ENCODE measurements around the gene NPNT.

NPNT gene

DNA sequence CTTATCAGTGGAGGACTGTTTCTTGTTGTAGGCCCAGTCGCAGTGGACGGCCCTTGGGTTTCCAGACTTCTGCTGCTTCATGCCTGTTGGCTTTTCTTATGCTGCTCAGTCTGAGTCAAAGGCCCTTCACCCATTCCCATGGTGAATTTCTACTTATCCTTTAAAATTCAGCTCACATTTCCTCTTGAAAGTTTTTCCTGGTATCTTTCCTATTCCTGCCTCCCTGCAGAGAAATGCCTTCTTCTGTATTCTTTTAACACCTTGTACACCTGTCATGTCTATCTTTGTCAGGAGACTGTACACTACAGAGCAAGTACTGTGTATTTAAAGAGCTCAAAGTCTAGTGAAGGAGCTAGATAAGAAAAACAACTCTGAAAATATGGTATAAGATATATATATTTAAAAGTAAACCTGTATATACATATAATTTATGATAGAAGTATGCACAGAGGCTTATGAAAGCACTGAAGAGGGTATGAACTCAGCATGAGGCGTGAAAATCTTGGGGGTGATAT is 22.0 kb downstream of the NPNT start:
- DNase-seq, result no peak

DNA sequence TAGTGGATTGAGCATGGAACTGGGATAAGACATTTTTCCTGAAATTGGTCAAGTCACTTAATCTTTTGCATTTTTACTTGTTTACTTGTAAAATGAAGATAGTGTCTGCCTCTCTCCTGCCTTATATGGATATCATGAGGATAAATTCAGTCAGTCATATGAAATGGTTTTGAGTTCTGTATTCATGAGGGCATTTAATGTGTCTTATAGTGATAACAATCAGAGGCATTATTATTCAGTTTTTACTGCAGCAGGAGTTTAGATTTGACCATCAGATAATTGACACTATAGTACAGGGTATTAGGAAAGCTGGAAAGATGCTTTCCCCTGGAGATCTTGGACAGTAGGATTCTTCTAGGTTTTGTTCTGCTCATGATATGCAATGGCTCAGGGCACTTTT is 26.0 kb downstream of the NPNT start:
- no peak for DNase-seq

DNA sequence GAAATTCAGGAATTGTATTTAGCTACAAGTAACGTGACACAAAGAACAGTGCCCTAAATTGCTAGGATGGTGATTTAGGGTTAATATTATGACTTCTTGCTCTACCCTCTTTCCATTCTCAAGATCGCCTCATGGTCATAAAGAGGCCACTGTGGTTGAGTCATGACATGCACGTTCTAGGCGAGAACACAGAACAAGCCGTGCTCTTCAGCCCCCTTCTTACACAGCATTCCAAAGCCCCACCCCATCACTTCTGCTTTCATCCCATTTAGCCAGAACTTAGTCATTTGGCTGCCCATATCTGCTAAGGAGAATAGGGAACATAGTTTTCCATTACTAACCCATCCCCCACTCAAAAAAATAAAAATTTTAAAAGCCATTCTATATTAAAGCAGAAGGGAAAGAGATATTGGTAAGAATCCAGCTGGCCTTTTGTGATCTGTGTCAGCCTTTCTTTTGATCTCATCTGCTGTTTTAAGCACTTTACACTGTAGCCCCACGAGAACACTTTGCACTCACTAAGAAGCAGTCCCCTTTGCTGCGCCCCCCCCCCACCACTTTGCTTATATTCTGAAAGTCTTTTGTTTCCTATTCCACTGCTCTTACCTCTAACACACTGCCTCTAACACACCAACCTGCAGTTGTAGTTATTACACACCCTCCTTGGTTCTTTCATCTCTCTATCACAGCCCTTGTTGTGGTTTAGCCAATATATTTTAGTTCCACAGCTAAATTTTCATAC is 28.4 kb downstream of the NPNT start:
- DNase-seq, result no peak

DNA sequence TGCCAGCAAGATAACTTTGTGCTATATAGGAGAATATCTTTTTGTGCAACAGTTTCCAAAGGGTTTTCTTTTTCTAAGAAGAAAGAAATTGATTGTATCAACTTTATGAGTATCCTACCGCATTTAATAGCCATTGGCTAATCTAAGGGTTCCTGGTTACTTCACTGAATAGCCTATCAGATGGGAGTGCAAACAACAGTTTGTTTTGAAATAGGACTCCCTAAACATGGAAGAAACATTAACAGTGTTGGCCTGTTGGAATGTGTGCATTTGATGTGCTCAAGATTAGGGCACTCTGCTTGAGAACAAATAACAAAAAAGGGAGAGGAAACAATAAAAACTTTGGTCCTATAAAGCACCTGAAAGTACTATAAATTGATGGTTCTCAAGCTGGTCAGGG is 29.1 kb downstream of the NPNT start:
- no peak for DNase-seq

DNA sequence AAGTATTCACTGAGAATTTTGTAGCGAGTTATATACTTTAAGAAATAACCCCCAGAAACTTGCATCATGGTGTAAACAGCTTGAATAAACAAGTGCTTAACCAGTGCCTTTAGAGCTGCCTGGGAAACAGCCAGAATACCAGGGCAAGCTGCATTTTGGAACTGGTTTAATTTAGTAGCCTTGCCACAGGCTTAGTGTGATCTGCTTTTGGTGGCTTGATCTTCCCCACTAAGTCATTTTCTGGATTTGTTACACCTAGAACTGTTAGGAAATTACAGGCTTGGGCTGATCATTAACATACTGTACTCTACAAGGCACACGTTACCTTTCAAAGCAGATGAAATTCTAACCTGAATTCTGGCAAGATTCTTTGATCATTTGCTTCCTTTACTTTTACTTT is 35.4 kb downstream of the NPNT start:
- no peak for DNase-seq

DNA sequence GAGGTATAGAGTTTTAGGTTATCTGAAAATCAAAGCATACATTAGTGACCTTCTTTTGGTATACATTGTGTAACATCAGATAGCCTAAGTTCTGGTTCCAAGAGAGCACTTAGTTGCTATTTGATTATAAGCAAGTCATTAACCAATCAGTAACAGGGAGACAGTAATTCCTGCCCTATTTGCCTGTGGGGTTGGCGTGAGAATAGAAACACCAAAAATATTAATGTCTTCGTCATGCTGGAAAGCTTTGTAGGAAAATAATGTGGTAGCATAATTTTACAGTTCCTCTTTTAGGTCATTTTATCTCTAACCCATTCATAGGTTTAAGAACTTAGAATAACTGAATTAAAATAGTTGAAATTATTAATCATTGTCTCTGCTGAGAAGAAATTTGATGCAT is 37.8 kb downstream of the NPNT start:
- no peak for DNase-seq

DNA sequence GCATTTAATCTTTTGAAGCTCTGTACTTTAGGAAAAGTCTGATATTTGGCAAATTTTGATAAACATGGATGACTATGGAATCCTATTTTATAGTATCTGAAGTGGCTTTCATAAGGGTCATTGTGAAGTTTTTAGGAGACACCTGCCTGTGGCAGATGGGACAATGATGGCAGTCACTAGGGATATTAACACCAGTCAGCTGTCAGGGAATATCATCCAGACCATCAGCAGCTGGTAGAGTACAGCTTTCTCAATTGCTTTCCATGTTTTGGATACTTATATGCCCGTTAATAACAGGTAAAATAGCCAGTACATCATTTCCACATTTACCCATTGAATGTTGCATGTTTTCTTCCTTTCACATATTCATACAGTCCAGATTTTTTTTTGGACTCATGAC is 39.1 kb downstream of the NPNT start:
- DNase-seq, result no peak

DNA sequence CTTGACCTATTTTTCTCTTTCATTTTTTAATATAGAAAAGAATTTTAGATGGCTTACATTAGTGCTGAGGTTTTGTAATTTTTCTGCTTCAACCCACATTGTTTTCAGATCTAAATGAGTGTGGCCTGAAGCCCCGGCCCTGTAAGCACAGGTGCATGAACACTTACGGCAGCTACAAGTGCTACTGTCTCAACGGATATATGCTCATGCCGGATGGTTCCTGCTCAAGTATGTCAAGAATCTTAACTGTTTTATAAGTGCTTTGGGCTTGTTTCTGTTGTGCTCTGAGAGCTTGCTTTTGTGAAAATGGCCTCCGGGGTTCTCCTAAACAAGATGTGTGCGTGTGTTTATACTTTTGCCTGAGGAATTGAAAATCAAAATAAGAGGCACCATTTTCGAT is 41.6 kb downstream of the NPNT start:
- DNase-seq, result no peak

DNA sequence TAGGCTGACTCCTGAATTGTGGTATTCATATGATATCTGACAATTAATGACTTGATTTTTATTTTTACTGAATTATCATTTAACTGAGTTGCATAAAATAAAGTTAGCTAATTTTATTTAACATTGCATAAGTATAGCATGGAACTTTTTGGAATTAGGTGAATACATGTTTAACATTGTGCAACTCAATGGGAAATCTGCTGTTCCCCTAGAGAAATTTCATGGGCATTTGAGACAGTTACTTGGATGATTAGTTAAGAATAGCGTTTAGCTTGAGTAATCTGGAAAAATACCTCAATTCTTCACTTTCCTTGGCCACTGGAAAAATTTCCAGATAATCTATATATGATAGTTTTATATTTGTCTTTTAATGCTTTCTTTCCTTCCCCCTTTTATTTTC is 42.5 kb downstream of the NPNT start:
- no peak for DNase-seq

DNA sequence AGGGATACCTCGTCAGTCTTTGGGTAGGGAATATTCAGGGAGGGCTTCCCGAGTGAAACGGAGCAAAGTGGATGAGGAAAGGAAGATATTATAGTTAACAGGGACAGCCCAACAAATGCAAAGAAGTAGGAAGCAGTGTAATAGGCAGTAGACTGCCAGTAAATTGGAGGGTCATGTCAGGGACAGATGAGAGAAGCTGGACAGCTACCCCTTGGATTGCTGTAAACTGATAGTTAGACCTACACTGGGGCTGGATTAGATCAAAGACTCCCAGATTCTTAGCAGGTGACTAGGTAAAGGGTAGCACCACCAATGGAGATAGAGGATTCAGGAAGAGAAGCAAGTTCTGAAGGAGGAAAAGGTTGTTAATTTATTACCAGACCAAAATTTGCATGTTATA is 48.0 kb downstream of the NPNT start:
- no peak for DNase-seq

DNA sequence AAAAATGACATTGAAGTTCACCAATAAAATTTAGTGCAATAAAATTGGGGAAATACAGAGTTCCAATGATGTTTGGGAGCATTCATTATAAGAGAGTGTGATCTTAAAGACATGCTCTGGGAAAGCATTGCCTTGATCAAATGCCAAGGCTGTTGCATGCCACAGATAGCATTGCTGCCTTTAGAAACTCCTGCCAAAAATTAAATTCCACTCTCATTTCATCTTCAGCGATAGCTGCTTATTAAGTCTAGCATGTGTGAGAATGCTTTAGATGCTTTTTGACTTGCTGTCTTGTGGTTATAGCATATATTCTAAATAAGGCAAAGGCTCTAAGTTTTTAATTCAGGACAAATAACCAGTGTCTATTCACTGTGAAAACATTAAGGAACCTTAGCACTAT is 49.3 kb downstream of the NPNT start:
- DNase-seq, result no peak

DNA sequence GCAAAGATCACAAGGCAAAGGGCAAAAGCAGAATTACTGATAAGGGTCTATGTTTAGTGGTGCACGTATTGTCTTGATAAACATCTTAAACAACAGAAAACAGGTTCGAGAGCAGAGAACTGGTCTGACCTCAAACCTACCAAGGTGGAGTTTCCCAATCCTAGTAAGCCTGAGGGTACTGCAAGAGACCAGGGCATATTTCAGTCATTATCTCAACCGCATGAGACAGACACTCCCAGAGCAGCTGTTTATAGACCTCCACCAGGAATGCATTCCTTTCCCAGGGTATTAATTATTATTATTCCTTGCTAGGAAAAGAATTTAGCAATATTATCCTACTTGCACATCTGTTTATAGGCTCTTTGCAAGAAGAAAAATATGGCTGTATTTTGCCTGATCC is 51.5 kb downstream of the NPNT start:
- DNase-seq, result no peak

DNA sequence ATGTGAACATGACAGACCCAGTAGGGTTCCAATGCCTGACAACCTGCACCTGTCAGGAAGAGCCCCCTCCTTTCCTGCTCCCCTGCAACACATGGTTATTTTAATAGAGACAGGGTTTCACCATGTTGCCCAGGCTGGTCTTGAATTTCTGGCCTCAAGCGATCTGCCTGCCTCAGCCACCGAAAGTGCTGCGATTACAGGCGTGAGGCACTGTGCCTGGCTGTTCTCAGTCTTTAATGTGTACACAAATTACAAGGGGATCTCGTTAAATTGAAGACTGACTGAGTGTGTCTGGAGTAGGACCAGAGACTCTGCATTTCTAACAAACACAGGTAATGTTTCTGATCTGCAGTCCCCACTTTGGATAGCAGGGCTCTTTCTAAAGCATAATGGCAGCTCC is 55.4 kb downstream of the NPNT start:
- no peak for DNase-seq

DNA sequence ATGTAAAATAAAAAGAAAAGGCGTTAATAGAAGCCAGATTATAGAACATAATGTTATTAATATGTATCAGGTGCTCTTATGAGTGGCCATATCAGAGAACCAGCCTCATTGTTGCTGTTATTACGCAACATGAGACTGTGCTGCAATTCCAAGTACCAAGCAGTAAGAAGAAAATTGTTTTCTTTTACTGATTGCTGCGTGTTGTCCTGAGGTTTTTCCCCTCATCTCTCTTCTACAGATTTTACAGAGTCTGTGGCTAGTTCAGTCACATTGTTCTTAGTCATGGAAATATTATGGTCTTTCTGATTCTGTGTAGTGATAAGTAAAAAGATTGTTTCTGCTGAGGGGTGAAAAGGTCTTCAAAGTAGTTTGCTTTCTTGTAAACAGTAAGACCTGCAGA is 55.9 kb downstream of the NPNT start:
- no peak for DNase-seq

DNA sequence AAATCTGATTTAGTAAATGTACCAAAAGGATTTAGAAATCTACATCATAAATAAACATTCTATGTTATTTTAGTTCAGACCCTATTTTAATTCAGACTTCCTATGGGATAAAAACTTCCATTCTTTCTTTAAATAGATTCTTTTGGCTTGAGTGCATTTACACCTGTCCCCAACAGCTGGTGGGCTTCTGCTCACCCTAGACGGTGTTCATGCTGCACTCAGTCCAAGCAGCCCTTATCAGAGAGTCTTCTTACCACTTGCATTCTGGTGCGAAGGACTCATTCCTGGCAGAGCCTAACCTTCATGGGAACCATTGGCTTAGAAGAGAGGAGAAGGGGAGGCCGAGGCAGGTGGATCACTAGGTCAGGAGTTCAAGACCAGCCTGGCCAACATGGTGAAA is 57.3 kb downstream of the NPNT start:
- no peak for DNase-seq

DNA sequence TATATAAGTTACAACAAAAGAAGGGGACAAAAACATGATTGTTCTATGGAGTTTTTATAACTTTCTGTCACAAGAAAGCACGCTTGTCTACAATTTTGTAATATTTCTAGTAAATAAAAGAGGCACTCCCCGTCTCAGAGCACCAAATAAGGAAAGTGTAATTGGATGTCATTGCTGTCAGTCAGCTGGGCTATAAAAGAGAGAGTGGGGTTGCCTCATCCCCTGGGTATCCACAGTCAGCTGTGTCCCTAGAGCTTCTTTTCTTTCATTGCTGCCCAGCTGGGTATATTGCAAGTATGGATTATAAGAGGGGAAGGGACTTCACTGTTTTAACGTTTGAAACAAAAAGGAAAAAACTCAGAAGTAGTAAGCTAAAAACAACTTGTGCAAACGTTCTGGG is 61.3 kb downstream of the NPNT start:
- no peak for DNase-seq

DNA sequence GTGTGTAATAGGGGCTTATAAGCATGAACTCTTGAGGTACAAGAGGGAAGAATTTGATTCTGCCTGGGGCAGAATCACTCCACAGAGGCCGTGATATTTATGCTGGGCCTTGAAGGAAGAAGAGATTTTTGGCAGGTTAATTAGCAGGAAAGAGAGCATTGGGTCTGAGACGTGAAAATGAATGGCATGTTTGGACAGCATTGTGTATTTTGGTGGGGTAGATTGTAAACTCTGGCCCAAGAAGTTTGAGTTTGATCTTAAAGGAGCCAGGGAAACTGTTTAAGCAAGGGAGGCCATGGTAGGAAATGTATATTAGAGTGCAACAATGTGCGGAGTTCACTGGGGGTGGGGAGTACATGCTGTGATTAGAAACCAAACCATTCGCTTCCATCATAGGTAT is 62.4 kb downstream of the NPNT start:
- DNase-seq, result no peak

DNA sequence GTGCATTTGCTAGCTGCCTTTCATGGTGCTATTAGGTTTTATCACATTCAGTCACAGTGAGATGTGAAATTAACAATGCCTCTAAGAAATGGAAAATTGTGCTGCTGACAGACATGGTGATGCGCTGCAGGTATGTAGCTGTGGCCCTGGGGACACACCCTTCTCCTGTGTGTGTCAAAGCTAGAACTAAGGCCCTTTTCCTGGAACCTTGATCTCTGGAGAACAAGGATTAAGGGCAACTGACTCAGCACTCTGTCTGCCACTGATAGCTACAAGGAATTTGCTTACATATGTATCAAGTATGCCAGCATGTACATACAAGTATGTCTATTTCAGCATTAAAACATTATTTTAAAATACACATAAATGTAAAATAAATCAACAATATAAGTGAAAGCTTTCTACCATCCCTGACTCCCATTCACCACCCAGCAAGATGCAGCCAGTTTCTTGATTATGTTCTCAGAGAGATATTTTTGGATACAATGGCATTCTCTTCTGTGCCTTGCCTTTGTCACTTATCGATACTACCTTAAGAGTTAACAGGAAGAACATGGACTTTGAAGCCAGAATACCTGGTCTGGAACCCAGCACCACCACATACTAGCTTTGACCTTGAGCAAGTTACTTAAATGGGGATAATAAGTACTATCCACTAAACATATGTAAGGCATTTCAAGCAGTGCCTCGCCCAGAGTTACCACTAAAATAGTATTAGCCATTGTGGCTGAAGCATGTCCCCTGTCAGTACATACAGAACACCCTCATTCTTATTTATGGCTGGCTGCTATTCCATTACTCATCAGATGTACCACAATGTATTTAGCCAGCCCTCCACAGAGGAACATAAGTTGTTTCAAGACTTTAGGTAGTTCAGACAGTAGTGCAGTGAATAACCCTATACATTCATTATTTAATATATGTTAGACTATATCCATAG is 68.5 kb downstream of the NPNT start:
- no peak for DNase-seq

DNA sequence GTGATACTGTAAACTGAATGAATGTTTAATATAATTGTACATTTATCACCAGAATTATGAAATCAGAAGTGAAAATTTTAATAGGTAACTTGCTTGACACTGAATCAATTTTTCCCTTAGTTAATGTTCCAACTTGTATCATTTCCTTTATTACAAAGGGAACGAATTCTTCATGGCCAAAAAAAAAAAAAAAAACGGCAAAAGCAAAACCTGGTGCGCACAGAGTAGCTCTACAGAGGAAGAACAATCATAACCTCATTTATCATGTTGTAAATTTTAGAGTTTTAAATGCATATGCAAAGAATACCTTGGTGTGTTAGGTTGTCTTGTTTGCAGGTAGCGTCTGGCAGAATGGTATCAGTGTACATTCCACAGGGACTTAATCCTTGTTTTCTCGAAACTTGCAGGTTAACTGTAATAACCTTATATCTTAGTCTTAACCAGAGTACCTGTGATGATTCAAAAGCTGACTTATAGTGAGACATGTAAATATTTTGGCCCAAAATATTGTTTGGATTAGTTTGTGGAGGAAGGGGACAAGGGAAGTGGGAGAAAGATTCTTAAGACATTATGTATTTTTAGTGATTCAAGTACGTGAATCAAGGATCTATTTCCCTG is 70.0 kb downstream of the NPNT start:
- no peak for DNase-seq

DNA sequence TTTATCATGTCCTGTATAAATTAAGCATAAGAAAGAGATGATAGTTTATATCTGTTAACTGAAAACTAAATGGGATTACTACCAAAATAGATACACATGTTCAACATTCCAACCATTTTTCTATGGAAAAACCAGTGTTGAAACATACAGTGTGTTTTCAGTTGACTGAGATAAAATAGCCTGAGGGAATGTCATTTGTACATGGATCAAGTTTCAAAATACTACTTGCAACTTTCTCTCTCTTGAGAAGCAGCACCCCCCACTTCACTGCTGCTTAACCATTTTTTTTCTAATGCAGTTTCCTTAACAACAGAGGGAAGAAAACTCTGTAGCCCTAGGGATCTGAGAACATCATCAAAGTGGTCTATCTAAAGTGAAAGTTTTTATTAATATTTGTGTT is 70.8 kb downstream of the NPNT start:
- no peak for DNase-seq

DNA sequence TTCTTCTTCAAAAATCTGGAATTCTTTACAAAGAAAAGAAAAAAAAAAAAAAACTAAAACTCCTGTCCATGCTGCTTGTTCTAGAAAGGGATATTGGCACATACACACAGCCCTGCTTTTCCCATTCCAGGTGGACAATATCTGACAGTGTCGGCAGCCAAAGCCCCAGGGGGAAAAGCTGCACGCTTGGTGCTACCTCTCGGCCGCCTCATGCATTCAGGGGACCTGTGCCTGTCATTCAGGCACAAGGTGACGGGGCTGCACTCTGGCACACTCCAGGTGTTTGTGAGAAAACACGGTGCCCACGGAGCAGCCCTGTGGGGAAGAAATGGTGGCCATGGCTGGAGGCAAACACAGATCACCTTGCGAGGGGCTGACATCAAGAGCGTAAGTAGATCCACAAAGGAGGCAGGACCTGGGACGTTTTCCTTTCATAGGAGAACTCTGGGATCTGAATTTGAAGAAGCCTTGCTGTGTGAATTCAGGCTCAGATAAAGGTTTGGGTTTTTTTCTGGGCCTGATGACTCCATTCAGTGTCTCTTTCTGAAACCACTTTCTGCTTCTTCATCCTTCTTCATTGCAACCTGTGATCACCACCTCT is 71.9 kb downstream of the NPNT start:
- no peak for DNase-seq

DNA sequence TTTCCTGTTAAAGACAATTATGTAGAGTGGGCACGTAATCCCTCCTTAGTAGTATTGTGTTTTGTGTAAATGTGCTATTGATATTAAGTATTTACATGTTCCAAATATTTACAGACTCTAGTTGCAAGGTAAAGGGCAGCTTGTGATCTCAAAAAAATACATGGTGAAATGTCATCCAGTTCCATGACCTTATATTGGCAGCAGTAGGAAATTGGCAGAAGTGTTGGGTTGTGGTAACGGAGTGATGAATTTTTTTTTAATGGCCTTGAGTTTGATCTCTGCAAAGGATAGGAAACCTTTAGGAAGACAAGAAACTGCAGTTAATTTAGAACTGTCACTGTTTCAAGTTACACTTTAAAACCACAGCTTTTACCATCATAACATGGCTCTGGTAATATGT is 74.3 kb downstream of the NPNT start:
- no peak for DNase-seq

DNA sequence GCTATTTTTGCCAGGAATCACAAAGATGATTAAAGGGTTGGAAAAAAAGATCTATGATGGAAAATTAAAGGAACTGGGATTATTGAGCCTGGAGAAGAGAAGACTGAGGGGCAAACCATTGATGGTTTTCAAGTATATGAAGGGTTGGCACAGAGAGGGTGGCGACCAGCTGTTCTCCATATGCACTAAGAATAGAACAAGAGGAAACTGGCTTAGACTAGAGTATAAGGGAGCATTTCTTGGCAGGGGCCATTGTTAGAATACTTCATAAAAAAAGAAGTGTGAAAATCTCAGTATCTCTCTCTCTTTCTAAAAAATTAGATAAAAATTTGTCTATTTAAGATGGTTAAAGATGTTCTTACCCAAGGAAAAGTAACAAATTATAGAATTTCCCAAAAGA is 75.1 kb downstream of the NPNT start:
- DNase-seq, result no peak
